Measurements from ENCODE around the gene SORBS1.

SORBS1 gene

GRCh38 chr10:95406651-95407280, 154.4 kb downstream of the SORBS1 start:
- H3K9ac ChIP-seq (ENCODE audit: low read depth, low read length) = no peak overlapping the region
- peaks cover 18% of the 10 kb centered on the region for H3K4me1 ChIP-seq (ENCODE audit: control insufficient read depth, insufficient read depth, low read length)
- H3K4me3 ChIP-seq (ENCODE audit: low read depth, low read length) = no peak overlapping the region
- peaks cover 10% of the 10 kb centered on the region for H3K36me3 ChIP-seq (ENCODE audit: control insufficient read depth, insufficient read depth, low read length)
- no peaks in the 10 kb centered on the region for H3K27me3 ChIP-seq (ENCODE audit: control insufficient read depth, insufficient read depth, low read length)
- H3K9me3 ChIP-seq (ENCODE audit: control insufficient read depth, insufficient read depth, low read length) = no peaks in the 10 kb centered on the region

DNA sequence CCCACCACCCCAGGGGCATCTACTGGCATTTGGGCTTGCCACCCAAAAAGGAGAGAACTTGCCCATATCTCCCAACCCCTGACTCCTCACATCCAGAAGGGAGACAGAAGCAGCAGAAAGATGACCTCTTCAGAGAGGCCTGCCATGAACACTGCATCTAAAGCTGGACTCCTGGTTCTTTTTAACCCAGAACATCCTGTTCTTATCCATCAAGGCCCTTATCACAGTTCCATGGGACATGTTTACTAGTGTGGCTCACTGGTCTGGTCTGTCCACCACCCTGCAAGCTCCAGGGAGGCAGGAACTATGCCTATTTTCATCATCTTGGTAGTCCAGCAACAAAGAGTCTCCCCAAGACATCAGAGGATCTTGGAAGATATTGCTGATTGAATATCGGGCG, 155.5 kb downstream of the SORBS1 start:
- H3K9ac ChIP-seq (ENCODE audit: low read depth, low read length) = no peak overlapping the region
- H3K27me3 ChIP-seq (ENCODE audit: control insufficient read depth, insufficient read depth, low read length) = no peaks in the 10 kb centered on the region
- no peak overlapping the region for H3K4me3 ChIP-seq (ENCODE audit: low read depth, low read length)
- H3K36me3 ChIP-seq (ENCODE audit: control insufficient read depth, insufficient read depth, low read length) = peaks cover 11% of the 10 kb centered on the region
- H3K4me1 ChIP-seq (ENCODE audit: control insufficient read depth, insufficient read depth, low read length) = peaks cover 14% of the 10 kb centered on the region
- no peaks in the 10 kb centered on the region for H3K9me3 ChIP-seq (ENCODE audit: control insufficient read depth, insufficient read depth, low read length)

- Histone ChIP-seq H3K36me3 (ENCODE audit: control insufficient read depth, insufficient read depth, low read length) (peaks cover 11% of the 10 kb centered on the region), H3K4me1 (ENCODE audit: control insufficient read depth, insufficient read depth, low read length) (peaks cover 9% of the 10 kb centered on the region), H3K27me3 (ENCODE audit: control insufficient read depth, insufficient read depth, low read length) (no peaks in the 10 kb centered on the region), H3K9ac (ENCODE audit: low read depth, low read length) (no peak overlapping the region), H3K9me3 (ENCODE audit: control insufficient read depth, insufficient read depth, low read length) (no peaks in the 10 kb centered on the region), H3K4me3 (ENCODE audit: low read depth, low read length) (no peak overlapping the region)
Measured at GRCh38 chr10:95404864-95405263, 156.3 kb downstream of the SORBS1 start.

- peaks cover 11% of the 10 kb centered on the region for H3K36me3 ChIP-seq (ENCODE audit: control insufficient read depth, insufficient read depth, low read length)
- H3K9me3 ChIP-seq (ENCODE audit: control insufficient read depth, insufficient read depth, low read length) = no peaks in the 10 kb centered on the region
- H3K4me3 ChIP-seq (ENCODE audit: low read depth, low read length) = no peak overlapping the region
- H3K27me3 ChIP-seq (ENCODE audit: control insufficient read depth, insufficient read depth, low read length) = no peaks in the 10 kb centered on the region
- no peak overlapping the region for H3K9ac ChIP-seq (ENCODE audit: low read depth, low read length)
- peaks cover 6% of the 10 kb centered on the region for H3K4me1 ChIP-seq (ENCODE audit: control insufficient read depth, insufficient read depth, low read length)
Measured at GRCh38 chr10:95404462-95404858, 156.7 kb downstream of the SORBS1 start.

- Histone ChIP-seq H3K4me1 (ENCODE audit: control insufficient read depth, insufficient read depth, low read length) (peaks cover 5% of the 10 kb centered on the region), H3K36me3 (ENCODE audit: control insufficient read depth, insufficient read depth, low read length) (peaks cover 14% of the 10 kb centered on the region), H3K27me3 (ENCODE audit: control insufficient read depth, insufficient read depth, low read length) (no peaks in the 10 kb centered on the region), H3K9me3 (ENCODE audit: control insufficient read depth, insufficient read depth, low read length) (no peaks in the 10 kb centered on the region), H3K9ac (ENCODE audit: low read depth, low read length) (no peak overlapping the region), H3K4me3 (ENCODE audit: low read depth, low read length) (no peak overlapping the region)
Measured at GRCh38 chr10:95403700-95404461, 157.3 kb downstream of the SORBS1 start.

- Histone ChIP-seq H3K36me3 (ENCODE audit: control insufficient read depth, insufficient read depth, low read length) (peaks cover 18% of the 10 kb centered on the region), H3K27me3 (ENCODE audit: control insufficient read depth, insufficient read depth, low read length) (no peaks in the 10 kb centered on the region), H3K4me1 (ENCODE audit: control insufficient read depth, insufficient read depth, low read length) (peaks cover 2% of the 10 kb centered on the region), H3K9ac (ENCODE audit: low read depth, low read length) (no peak overlapping the region), H3K4me3 (ENCODE audit: low read depth, low read length) (no peak overlapping the region), H3K9me3 (ENCODE audit: control insufficient read depth, insufficient read depth, low read length) (no peaks in the 10 kb centered on the region)
Measured at GRCh38 chr10:95401704-95402469, 159.3 kb downstream of the SORBS1 start.

DNA sequence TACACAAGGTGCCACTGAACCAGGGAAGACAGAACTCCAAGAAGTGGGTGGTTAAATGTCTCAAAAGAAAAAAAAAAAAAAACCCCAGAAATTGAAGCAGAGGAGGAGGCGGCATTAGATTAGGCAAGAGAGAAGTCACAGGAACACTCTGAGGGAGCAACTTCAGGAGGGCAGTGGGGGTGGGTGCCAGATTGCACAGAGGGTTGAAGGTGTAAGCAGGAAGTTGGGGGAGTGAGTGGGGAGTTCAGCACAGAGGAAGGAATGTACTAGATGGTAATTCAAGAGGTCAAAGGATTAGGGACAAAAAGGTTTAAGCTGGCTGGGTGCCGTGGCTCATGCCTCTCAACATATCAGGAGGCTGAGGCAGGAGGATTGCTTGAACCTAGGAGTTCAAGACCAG, 160.4 kb downstream of the SORBS1 start:
- H3K9me3 ChIP-seq (ENCODE audit: control insufficient read depth, insufficient read depth, low read length) = no peaks in the 10 kb centered on the region
- peaks cover 21% of the 10 kb centered on the region for H3K36me3 ChIP-seq (ENCODE audit: control insufficient read depth, insufficient read depth, low read length)
- no peak overlapping the region for H3K9ac ChIP-seq (ENCODE audit: low read depth, low read length)
- H3K4me1 ChIP-seq (ENCODE audit: control insufficient read depth, insufficient read depth, low read length) = peaks cover 2% of the 10 kb centered on the region
- H3K4me3 ChIP-seq (ENCODE audit: low read depth, low read length) = no peak overlapping the region
- H3K27me3 ChIP-seq (ENCODE audit: control insufficient read depth, insufficient read depth, low read length) = no peaks in the 10 kb centered on the region

DNA sequence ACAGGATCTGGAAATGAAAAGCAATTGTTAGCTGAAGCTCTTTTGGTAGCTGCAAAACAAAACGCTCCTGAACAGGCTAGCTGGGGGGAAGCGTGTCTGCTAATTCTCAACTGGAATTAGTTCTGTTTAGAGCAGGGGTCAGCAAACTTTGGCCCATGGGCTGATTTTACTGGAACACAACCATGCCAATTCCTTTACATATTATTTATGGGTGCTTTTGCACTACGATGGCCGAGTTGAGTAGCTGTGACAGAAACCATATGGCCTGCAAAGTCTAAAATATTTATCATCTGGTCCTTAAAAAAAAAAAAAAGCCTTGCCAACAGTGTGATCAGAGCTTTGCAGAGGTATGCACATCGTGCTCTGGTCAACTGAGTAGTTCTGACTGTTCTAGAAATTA, 162.0 kb downstream of the SORBS1 start:
- Histone ChIP-seq H3K9ac (ENCODE audit: low read depth, low read length) (no peak overlapping the region), H3K4me3 (ENCODE audit: low read depth, low read length) (no peak overlapping the region), H3K9me3 (ENCODE audit: control insufficient read depth, insufficient read depth, low read length) (no peaks in the 10 kb centered on the region), H3K27me3 (ENCODE audit: control insufficient read depth, insufficient read depth, low read length) (no peaks in the 10 kb centered on the region), H3K36me3 (ENCODE audit: control insufficient read depth, insufficient read depth, low read length) (peaks cover 19% of the 10 kb centered on the region), H3K4me1 (ENCODE audit: control insufficient read depth, insufficient read depth, low read length) (no peaks in the 10 kb centered on the region)

GRCh38 chr10:95397747-95398146, 163.4 kb downstream of the SORBS1 start:
- Histone ChIP-seq H3K27me3 (ENCODE audit: control insufficient read depth, insufficient read depth, low read length) (no peaks in the 10 kb centered on the region), H3K36me3 (ENCODE audit: control insufficient read depth, insufficient read depth, low read length) (peaks cover 19% of the 10 kb centered on the region), H3K4me3 (ENCODE audit: low read depth, low read length) (no peak overlapping the region), H3K9me3 (ENCODE audit: control insufficient read depth, insufficient read depth, low read length) (no peaks in the 10 kb centered on the region), H3K4me1 (ENCODE audit: control insufficient read depth, insufficient read depth, low read length) (no peaks in the 10 kb centered on the region), H3K9ac (ENCODE audit: low read depth, low read length) (no peak overlapping the region)

GRCh38 chr10:95395947-95396449, 165.2 kb downstream of the SORBS1 start:
- no peaks in the 10 kb centered on the region for H3K9me3 ChIP-seq (ENCODE audit: control insufficient read depth, insufficient read depth, low read length)

GRCh38 chr10:95394161-95394880, 166.8 kb downstream of the SORBS1 start:
- no peak overlapping the region for H3K4me3 ChIP-seq (ENCODE audit: low read depth, low read length)
- no peaks in the 10 kb centered on the region for H3K9me3 ChIP-seq (ENCODE audit: control insufficient read depth, insufficient read depth, low read length)
- no peaks in the 10 kb centered on the region for H3K27me3 ChIP-seq (ENCODE audit: control insufficient read depth, insufficient read depth, low read length)
- H3K4me1 ChIP-seq (ENCODE audit: control insufficient read depth, insufficient read depth, low read length) = no peaks in the 10 kb centered on the region
- no peak overlapping the region for H3K9ac ChIP-seq (ENCODE audit: low read depth, low read length)
- peaks cover 15% of the 10 kb centered on the region for H3K36me3 ChIP-seq (ENCODE audit: control insufficient read depth, insufficient read depth, low read length)

More at GRCh38 chr10:95395947-95396449, 165.2 kb downstream of the SORBS1 start:
- Histone ChIP-seq H3K36me3 (ENCODE audit: control insufficient read depth, insufficient read depth, low read length) (peaks cover 15% of the 10 kb centered on the region), H3K4me3 (ENCODE audit: low read depth, low read length) (no peak overlapping the region), H3K27me3 (ENCODE audit: control insufficient read depth, insufficient read depth, low read length) (no peaks in the 10 kb centered on the region), H3K4me1 (ENCODE audit: control insufficient read depth, insufficient read depth, low read length) (no peaks in the 10 kb centered on the region), H3K9ac (ENCODE audit: low read depth, low read length) (no peak overlapping the region)

Data from iPS-15b (cell line).